GM12878 (cell line): ENCODE measurements around the gene CEP120. TPM values are rescaled to one million over a fixed set of nuclear protein-coding genes. Genes with fewer than 3 reads are reported as not detected.

Experiments
- E4F1 ChIP-seq: fragments of 450-650 bp; IDR thresholded peaks from 2 replicates; pipeline ENCODE4 v1.6.1; 2018; ENCODE audit warnings: borderline replicate concordance, mild to moderate bottlenecking; ENCODE audit not compliant: partially characterized antibody
- EP300 ChIP-seq, 2 experiments: fragments of 150-350 bp in 1 of 2; IDR thresholded peaks; 2 replicates each; pipeline ENCODE4 v1.6.1; 2011 to 2012; ENCODE audit warnings: low read depth in 2 of 2, low read length in 2 of 2, borderline replicate concordance in 1 of 2, improper control_type of control experiment in 1 of 2, inconsistent platforms in 1 of 2; ENCODE audit not compliant: control insufficient read depth in 1 of 2
- ETV6 ChIP-seq, 2 experiments: fragments of 450-650 bp in 1 of 2; IDR thresholded peaks in 1 of 2; conservative IDR thresholded peaks in 1 of 2; 2 replicates each; pipeline ENCODE4 v1.6.1; 2014; ENCODE audit warnings: antibody characterized with exemption in 1 of 2, borderline replicate concordance in 1 of 2, low read depth in 1 of 2, mild to moderate bottlenecking in 1 of 2, moderate library complexity in 1 of 2
- FOXM1 ChIP-seq: IDR thresholded peaks from 2 replicates; pipeline ENCODE4 v1.6.1; 2012; ENCODE audit warnings: low read depth, mild to moderate bottlenecking, inconsistent platforms, low read length, moderate library complexity
- MYB ChIP-seq: fragments of 150-350 bp; IDR thresholded peaks from 2 replicates; pipeline ENCODE4 v1.6.1; 2014; ENCODE audit warnings: mild to moderate bottlenecking, low read depth, low read length, borderline replicate concordance
- MYC ChIP-seq: IDR thresholded peaks from 2 replicates; pipeline ENCODE4 v1.6.1; 2011; ENCODE audit warnings: mild to moderate bottlenecking, low read length, moderate library complexity, inconsistent platforms; ENCODE audit not compliant: insufficient read depth, insufficient replicate concordance, insufficient read length, severe bottlenecking
- SMC3 ChIP-seq: IDR thresholded peaks from 2 replicates; pipeline ENCODE4 v1.6.1; 2011; ENCODE audit warnings: low read length, improper control_type of control experiment, borderline replicate concordance
- SP1 ChIP-seq: IDR thresholded peaks from one replicate; pipeline ENCODE4 v1.6.1; 2011; ENCODE audit warnings: low read depth, low read length
- SUZ12 ChIP-seq: fragments of 200-600 bp; sonication (generic); IDR thresholded peaks from one replicate; pipeline ENCODE4 v1.6.1; 2018; ENCODE audit warnings: antibody characterized with exemption, mild to moderate bottlenecking; ENCODE audit not compliant: unreplicated experiment
- TCF12 ChIP-seq: IDR thresholded peaks from 2 replicates; pipeline ENCODE4 v1.6.1; 2011; ENCODE audit warnings: low read depth, mild to moderate bottlenecking, low read length
- polyA plus RNA-seq, 11 experiments: library from polyadenylated mRNA; depleted of rRNA in 4 of 11; unstranded in 6 of 11; stranded (reverse) in 5 of 11; fragments of >200 nt; fragmentation: Nextera tagmentation in 4 of 11; fragmentation: Illumina TruSeq in 1 of 11; extraction: Ambion mirVana in 4 of 11; extraction: Trizol in 1 of 11; gene quantifications; 1 replicate in 1 of 11; 2 replicates in 10 of 11; pipeline versions ENCODE4 v1.2.1 to v1.2.3, GENCODE V29; 2011 to 2016; ENCODE audit warnings: inconsistent platforms in 2 of 11, missing spikeins in 2 of 11, low read depth in 1 of 11
- total RNA-seq, 4 experiments: library from RNA; depleted of rRNA in 3 of 4; stranded (reverse); fragments of >200 nt in 3 of 4; fragmentation: Illumina TruSeq in 1 of 4; extraction: Trizol in 1 of 4; gene quantifications; 2 replicates each; pipeline versions ENCODE4 v1.2.1 to v1.2.3, GENCODE V29; 2013 to 2021
- TF ChIP-seq, protein P1 (sequence below): fragments of 150-350 bp; IDR thresholded peaks from 2 replicates; pipeline ENCODE4 v1.6.1; 2016; ENCODE audit warnings: low read depth, low read length
- TF ChIP-seq, protein P2 (sequence below): IDR thresholded peaks from 2 replicates; pipeline ENCODE4 v1.6.1; 2012; ENCODE audit warnings: low read length, inconsistent platforms

The CEP120 gene
- total and polyA plus RNA-seq, 10 of the 15 experiments (the other 5 are each of a cell fraction or from before 2014, with no cell fraction given): 4.1 to 23.0 (median 13.1) TPM

GRCh38 chr5:123454259-123454911 is 31.2 kb upstream of the CEP120 start (continued):
- TF ChIP-seq, protein P1, sequence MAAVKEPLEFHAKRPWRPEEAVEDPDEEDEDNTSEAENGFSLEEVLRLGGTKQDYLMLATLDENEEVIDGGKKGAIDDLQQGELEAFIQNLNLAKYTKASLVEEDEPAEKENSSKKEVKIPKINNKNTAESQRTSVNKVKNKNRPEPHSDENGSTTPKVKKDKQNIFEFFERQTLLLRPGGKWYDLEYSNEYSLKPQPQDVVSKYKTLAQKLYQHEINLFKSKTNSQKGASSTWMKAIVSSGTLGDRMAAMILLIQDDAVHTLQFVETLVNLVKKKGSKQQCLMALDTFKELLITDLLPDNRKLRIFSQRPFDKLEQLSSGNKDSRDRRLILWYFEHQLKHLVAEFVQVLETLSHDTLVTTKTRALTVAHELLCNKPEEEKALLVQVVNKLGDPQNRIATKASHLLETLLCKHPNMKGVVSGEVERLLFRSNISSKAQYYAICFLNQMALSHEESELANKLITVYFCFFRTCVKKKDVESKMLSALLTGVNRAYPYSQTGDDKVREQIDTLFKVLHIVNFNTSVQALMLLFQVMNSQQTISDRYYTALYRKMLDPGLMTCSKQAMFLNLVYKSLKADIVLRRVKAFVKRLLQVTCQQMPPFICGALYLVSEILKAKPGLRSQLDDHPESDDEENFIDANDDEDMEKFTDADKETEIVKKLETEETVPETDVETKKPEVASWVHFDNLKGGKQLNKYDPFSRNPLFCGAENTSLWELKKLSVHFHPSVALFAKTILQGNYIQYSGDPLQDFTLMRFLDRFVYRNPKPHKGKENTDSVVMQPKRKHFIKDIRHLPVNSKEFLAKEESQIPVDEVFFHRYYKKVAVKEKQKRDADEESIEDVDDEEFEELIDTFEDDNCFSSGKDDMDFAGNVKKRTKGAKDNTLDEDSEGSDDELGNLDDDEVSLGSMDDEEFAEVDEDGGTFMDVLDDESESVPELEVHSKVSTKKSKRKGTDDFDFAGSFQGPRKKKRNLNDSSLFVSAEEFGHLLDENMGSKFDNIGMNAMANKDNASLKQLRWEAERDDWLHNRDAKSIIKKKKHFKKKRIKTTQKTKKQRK: no peak
- no peak for TF ChIP-seq SP1
- no peak for TF ChIP-seq TCF12
- TF ChIP-seq ETV6 (conservative IDR thresholded peaks at IDR 0.05 in 1 of 2, IDR thresholded peaks at IDR 0.05 in 1 of 2; ENCODE audit: borderline replicate concordance in 1 of 2, low read depth in 1 of 2): no peak
- no peak for TF ChIP-seq EP300 (IDR thresholded peaks at IDR 0.05; ENCODE audit: borderline replicate concordance in 1 of 2, control insufficient read depth in 1 of 2, low read depth in 2 of 2, low read length in 2 of 2)
- TF ChIP-seq SMC3: no peak
- no peak for TF ChIP-seq E4F1
- no peak for TF ChIP-seq MYB
- no peak for TF ChIP-seq FOXM1
- no peak for TF ChIP-seq SUZ12
- no peak for TF ChIP-seq MYC
- TF ChIP-seq, protein P2, sequence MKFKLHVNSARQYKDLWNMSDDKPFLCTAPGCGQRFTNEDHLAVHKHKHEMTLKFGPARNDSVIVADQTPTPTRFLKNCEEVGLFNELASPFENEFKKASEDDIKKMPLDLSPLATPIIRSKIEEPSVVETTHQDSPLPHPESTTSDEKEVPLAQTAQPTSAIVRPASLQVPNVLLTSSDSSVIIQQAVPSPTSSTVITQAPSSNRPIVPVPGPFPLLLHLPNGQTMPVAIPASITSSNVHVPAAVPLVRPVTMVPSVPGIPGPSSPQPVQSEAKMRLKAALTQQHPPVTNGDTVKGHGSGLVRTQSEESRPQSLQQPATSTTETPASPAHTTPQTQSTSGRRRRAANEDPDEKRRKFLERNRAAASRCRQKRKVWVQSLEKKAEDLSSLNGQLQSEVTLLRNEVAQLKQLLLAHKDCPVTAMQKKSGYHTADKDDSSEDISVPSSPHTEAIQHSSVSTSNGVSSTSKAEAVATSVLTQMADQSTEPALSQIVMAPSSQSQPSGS: no peak
